Bronchial epithelial cell (primary cell): ENCODE data around the gene RCBTB1. TPM values are rescaled to one million over a fixed set of nuclear protein-coding genes. Genes with fewer than 3 reads are reported as not detected.

Experiments
- DNase-seq: peaks from one replicate; pipeline ENCODE4 v3.0.0-alpha.2; 2010; ENCODE audit warnings: low read depth
- FAIRE-seq: peaks from 2 replicates; lab custom pipeline; 2011; peaks lifted over from hg19 to GRCh38; lab: Jason Lieb, UNC
- H3K27me3 ChIP-seq: 2 replicates; pipeline ENCODE4 v1.5.1; 2011; ENCODE audit warnings: low read length; ENCODE audit not compliant: control insufficient read depth, insufficient read depth
- H3K36me3 ChIP-seq: 2 replicates; pipeline ENCODE4 v1.5.1; 2011; ENCODE audit warnings: low read length; ENCODE audit not compliant: control insufficient read depth, insufficient read depth
- H3K4me3 ChIP-seq: 2 replicates; pipeline ENCODE4 v1.5.1; 2011; ENCODE audit warnings: mild to moderate bottlenecking, low read depth, low read length, control low read depth
- total RNA-seq: library from RNA; depleted of rRNA; stranded (reverse); fragments of >200 nt; gene quantifications from 2 replicates; pipeline ENCODE4 v1.2.1, GENCODE V29; 2014
- TF ChIP-seq, protein P1 (sequence below): IDR thresholded peaks from 2 replicates; pipeline ENCODE4 v1.5.1; 2011; ENCODE audit warnings: mild to moderate bottlenecking, moderate library complexity, low read length, control low read depth, inconsistent platforms; ENCODE audit not compliant: insufficient read depth, severe bottlenecking

Gene RCBTB1
- total RNA-seq, 1 donor from 2014 or later, result 21.3 TPM

DNA sequence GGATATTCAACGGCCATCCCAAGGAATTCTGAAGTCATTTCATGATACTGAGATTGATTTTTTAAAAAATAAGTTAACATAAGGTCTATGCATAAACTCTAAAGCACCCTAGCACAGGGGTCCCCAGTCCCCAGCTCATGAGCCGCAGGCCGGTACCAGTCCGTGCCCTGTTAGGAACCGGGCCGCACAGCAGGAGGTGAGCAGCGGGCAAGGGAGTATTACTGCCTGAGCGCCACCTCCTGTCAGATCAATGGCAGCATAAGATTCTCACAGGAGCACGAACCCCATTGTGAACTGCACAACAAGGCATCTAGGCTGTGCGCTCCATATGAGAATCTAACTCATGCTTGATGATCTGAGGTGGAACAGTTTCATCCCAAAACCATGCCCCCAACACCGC is 31.0 kb downstream of the RCBTB1 start:
- FAIRE-seq (no peak), DNase-seq (no peak)
- Histone ChIP-seq H3K4me3 (no peak overlapping the region), H3K27me3 (no peaks in the 10 kb centered on the region), H3K36me3 (peaks cover 3% of the 10 kb centered on the region)
- TF ChIP-seq, protein P1, sequence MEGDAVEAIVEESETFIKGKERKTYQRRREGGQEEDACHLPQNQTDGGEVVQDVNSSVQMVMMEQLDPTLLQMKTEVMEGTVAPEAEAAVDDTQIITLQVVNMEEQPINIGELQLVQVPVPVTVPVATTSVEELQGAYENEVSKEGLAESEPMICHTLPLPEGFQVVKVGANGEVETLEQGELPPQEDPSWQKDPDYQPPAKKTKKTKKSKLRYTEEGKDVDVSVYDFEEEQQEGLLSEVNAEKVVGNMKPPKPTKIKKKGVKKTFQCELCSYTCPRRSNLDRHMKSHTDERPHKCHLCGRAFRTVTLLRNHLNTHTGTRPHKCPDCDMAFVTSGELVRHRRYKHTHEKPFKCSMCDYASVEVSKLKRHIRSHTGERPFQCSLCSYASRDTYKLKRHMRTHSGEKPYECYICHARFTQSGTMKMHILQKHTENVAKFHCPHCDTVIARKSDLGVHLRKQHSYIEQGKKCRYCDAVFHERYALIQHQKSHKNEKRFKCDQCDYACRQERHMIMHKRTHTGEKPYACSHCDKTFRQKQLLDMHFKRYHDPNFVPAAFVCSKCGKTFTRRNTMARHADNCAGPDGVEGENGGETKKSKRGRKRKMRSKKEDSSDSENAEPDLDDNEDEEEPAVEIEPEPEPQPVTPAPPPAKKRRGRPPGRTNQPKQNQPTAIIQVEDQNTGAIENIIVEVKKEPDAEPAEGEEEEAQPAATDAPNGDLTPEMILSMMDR, result no peak

DNA sequence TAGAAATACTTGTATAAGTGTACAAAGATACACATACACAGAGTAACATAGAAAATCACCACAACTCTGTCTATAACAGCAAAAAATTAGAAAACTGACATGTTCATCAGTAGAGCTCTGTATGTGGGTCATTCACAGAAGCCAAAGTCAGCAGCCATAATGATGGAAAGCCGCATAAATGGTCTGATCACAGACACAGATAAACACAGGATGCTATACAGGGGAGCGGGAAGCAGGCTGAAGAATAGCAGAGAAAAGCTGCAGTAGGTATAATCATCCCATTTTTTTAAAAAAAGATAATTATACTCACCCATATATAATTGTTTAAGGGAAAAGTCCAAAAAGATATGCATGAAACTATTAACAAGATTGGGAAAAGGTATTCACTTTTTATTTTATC is 31.5 kb downstream of the RCBTB1 start:
- Histone ChIP-seq H3K36me3 (peaks cover 3% of the 10 kb centered on the region), H3K4me3 (no peak overlapping the region), H3K27me3 (no peaks in the 10 kb centered on the region)
- TF ChIP-seq, protein P1, result no peak
- FAIRE-seq (no peak), DNase-seq (no peak)

DNA sequence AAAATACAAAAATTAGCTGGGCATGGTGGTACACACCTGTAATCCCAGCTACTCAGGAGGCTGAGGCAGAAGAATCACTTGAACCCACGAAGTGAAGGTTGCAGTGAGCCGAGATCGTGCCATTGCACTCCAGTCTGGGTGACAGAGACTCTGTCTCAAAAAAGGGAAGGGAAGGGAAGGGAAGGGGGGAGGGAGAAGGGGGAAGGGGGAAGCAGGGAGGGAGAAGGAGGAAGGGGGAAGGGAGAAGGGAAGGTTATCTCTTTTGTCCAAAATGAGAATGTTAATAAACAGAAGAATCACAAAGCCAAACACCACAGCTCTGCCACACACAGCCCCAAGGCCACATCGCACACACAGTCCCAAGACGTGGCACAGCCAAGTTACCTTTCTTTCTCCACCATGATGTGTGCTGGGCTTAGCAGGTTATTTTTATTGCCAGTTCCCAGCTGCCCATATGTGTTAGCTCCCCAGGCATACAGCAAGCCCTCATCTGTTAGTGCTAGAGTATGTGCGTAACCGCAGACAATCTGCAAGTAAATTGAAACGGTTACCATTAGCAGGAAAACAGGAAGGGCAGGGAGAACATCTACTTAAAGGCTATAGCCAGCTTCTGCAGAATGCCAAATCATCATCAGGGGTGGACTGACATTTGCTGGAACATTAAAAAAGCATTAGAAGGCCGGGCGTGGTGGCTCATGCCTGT is 34.3 kb downstream of the RCBTB1 start:
- Histone ChIP-seq H3K4me3 (no peak overlapping the region), H3K36me3 (peaks cover 3% of the 10 kb centered on the region), H3K27me3 (no peaks in the 10 kb centered on the region)
- TF ChIP-seq, protein P1, result no peak
- FAIRE-seq (no peak), DNase-seq (no peak)

DNA sequence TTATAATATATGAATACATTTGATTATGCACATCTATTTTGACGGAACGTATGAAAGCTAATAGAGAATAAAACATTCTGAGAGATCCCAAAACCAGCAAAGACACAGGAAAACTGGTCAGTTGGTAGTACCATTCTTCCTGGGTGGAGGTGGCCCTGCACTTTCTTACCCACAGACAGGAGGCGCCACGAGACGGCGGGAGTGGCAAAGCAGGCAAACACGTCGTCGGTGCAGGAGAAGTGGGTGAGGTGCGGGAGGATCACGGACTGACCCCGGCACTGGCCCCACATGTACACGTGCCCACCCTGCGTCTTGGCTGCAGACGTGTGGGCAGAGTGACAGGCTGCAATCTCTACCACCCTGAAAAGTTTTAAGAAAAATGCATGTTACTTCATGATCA is 36.1 kb downstream of the RCBTB1 start:
- peaks cover 3% of the 10 kb centered on the region for H3K36me3 ChIP-seq
- H3K4me3 ChIP-seq, result no peak overlapping the region
- FAIRE-seq (no peak), DNase-seq (no peak)
- TF ChIP-seq, protein P1, result peak; percentile 14
- no peaks in the 10 kb centered on the region for H3K27me3 ChIP-seq

DNA sequence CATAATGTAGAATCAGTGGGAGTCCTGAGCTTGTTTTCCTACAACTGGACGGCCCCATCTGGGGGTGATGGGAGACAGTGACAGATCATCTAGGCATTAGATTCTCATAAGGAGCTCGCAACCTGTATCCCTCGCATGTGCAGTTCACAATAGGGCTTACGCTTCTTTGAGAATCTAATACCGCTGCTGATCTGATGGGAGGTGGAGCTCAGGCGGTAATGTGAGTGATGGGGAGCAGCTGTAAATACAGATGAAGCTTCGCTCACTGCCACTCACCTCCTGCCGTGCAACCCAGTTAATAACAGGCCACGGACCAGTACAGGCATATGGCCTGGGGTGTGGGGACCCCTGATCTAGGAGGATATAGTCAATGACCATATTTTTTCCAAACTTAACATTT is 38.8 kb downstream of the RCBTB1 start:
- H3K36me3 ChIP-seq, result peaks cover 2% of the 10 kb centered on the region
- FAIRE-seq (no peak), DNase-seq (no peak)
- TF ChIP-seq, protein P1, result no peak
- no peak overlapping the region for H3K4me3 ChIP-seq
- no peaks in the 10 kb centered on the region for H3K27me3 ChIP-seq

DNA sequence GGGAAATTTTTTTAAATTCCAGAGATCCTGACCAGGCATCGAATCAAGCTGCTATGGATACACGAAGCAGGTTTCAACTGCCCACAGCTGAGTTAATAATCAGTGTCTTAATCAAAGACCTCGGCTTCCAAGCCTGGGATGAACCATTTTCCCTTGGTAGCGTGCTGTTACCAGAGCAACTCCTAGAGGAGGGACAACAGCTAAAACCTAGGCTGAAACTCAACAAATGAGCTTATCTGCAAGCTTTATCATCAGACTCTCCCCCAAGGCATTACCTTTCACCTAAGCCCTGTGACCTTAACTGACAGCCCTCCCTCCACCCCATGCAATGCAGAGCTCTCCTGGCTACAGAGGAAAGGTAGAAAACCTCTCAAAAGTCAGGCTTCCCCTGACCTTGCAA is 39.7 kb downstream of the RCBTB1 start:
- TF ChIP-seq, protein P1, result no peak
- FAIRE-seq (no peak), DNase-seq (no peak)
- no peaks in the 10 kb centered on the region for H3K27me3 ChIP-seq
- no peak overlapping the region for H3K4me3 ChIP-seq
- no peaks in the 10 kb centered on the region for H3K36me3 ChIP-seq
